ENCODE results near the gene NPHP3. TPM values are rescaled to one million over a fixed set of nuclear protein-coding genes. Genes with fewer than 3 reads are reported as not detected.

Gene NPHP3, protein sequence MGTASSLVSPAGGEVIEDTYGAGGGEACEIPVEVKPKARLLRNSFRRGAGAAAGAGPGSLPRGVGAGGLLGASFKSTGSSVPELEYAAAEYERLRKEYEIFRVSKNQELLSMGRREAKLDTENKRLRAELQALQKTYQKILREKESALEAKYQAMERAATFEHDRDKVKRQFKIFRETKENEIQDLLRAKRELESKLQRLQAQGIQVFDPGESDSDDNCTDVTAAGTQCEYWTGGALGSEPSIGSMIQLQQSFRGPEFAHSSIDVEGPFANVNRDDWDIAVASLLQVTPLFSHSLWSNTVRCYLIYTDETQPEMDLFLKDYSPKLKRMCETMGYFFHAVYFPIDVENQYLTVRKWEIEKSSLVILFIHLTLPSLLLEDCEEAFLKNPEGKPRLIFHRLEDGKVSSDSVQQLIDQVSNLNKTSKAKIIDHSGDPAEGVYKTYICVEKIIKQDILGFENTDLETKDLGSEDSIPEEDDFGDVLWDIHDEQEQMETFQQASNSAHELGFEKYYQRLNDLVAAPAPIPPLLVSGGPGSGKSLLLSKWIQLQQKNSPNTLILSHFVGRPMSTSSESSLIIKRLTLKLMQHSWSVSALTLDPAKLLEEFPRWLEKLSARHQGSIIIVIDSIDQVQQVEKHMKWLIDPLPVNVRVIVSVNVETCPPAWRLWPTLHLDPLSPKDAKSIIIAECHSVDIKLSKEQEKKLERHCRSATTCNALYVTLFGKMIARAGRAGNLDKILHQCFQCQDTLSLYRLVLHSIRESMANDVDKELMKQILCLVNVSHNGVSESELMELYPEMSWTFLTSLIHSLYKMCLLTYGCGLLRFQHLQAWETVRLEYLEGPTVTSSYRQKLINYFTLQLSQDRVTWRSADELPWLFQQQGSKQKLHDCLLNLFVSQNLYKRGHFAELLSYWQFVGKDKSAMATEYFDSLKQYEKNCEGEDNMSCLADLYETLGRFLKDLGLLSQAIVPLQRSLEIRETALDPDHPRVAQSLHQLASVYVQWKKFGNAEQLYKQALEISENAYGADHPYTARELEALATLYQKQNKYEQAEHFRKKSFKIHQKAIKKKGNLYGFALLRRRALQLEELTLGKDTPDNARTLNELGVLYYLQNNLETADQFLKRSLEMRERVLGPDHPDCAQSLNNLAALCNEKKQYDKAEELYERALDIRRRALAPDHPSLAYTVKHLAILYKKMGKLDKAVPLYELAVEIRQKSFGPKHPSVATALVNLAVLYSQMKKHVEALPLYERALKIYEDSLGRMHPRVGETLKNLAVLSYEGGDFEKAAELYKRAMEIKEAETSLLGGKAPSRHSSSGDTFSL (N-terminal part only)
- 10 to 100 TPM; 14.2 to 15.9 TPM for total RNA-seq

DNA sequence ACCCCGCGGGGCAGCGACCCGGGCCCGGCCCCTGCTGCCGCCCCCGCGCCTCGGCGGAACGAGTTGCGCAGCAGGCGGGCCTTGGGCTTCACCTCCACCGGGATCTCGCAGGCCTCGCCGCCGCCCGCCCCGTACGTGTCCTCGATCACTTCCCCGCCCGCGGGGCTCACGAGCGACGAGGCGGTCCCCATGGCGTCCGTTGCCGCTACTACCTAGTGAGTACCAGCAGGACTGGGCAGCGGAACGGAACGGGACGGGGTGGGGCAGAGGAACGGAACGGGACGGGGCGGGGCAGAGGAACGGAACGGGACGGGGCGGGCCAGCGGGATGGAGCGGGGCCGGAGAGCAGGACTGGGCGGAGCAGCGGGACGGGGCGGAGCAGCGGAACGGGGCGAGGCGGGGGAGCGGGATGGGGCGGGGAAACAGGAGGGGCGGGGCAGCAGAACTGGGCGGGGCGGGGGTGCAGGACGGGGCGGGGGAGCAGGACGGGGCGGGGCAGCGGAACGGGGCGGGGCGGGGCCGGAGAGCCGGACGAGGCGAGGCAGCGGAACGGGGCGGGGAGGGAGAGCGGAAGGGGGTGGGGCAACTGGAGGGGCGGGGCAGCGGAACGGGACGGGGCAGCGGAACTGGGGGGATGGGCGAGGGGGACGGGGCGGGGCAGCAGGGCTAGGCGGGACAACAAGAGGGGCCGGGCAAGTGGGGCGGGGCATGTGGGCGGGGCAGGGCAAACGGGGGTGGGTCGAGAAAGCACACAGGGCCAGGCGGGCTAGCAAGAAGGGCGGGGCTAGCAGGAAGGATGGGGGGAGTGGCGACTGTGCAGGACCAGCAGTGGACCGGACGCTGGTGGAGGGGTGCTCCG lies at the start of gene NPHP3:
NPHP3 (minus strand) TSS at position 245 of the 859 bp plus-strand sequence; CDS start at position 191, 54 bp downstream.
- H3K27ac Mint-ChIP-seq: peak within 1 kb of the TSS; percentile 83
- DNase-seq (peak; percentile 97), ATAC-seq (peak; percentile 85)
- TF ChIP-seq, protein P1, sequence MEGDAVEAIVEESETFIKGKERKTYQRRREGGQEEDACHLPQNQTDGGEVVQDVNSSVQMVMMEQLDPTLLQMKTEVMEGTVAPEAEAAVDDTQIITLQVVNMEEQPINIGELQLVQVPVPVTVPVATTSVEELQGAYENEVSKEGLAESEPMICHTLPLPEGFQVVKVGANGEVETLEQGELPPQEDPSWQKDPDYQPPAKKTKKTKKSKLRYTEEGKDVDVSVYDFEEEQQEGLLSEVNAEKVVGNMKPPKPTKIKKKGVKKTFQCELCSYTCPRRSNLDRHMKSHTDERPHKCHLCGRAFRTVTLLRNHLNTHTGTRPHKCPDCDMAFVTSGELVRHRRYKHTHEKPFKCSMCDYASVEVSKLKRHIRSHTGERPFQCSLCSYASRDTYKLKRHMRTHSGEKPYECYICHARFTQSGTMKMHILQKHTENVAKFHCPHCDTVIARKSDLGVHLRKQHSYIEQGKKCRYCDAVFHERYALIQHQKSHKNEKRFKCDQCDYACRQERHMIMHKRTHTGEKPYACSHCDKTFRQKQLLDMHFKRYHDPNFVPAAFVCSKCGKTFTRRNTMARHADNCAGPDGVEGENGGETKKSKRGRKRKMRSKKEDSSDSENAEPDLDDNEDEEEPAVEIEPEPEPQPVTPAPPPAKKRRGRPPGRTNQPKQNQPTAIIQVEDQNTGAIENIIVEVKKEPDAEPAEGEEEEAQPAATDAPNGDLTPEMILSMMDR (IDR thresholded peaks at IDR 0.05): no peak
- no peaks in the 10 kb centered on the region for H3K27me3 Mint-ChIP-seq
- ChIA-PET CTCF (interaction anchor here (0.8 to 1.6 kb wide), 3 partner anchors 46 to 702 kb away, joined by 3 to 8 read pairs (median 4); no protein-coding TSS in a partner anchor), POLR2A (interaction anchor here (1.3 kb wide), 1 partner anchor 852 kb away, joined by 3 read pairs; no protein-coding TSS in a partner anchor)
- H3K36me3 Mint-ChIP-seq (ENCODE audit: low read depth): peaks cover 23% of the 10 kb centered on the region
- no peaks in the 10 kb centered on the region for H3K9me3 Mint-ChIP-seq
- peaks cover 35% of the 10 kb centered on the region for H3K4me1 Mint-ChIP-seq (ENCODE audit: low read depth)
- intact Hi-C loops (cut with micrococcal nuclease): no loop called here
- peak within 1 kb of the TSS; percentile 91 for H3K4me3 Mint-ChIP-seq

DNA sequence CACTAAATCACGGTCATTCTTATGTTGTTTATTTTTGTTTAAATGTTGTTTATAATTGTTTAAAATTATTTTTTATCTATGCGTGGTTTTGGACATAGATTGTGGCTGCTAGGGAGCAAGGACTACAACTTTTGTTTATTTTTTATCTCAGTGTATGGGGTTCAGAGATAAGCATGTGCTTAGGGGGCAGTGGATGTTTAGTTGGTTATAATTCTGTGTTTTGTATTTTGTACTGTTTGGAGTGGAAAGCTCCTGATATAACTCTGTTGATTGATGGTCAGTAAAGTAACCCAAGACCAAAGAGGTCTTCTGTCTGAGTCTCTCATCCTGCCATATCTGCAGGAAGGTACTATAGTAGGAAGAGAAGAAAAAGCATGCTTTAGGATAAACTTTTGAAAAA lies 36.5 kb upstream of the NPHP3 start:
- POLR2A ChIA-PET: no interaction called here

DNA sequence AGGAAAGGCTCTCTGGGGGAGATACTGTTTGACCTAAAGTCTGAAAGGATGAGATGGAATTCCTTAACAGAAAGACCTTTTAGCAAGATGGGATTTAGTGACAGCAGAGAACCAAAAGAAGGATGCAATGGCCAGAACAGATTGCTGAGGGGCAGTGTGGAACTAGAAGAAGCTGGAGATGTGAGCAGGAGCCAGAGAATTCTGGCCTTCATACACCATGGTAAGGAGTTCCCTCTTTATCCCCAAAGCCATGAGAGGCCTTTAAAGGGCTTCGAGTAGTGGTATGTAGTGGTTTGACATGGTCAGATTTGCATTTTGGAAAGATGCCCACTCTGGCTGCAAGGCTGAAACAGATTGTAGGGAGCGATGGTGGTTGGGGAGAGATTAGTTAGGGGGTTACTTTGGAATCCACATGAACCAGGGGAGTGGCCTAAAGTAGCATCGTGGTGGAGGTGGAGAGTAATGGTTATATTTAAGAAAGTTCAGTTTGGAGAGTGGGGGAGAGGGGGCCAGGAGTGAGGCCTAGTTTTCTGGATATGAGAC lies 34.0 kb upstream of the NPHP3 start:
- peaks cover 1% of the 10 kb centered on the region for H3K9me3 Mint-ChIP-seq
- CTCF ChIA-PET: no interaction called here
- TF ChIP-seq, protein P1 (IDR thresholded peaks at IDR 0.05): no peak
- H3K4me1 Mint-ChIP-seq (ENCODE audit: low read depth): no peaks in the 10 kb centered on the region
- no peak overlapping the region for H3K27ac Mint-ChIP-seq
- POLR2A ChIA-PET: no interaction called here
- DNase-seq (no peak), ATAC-seq (no peak)
- peaks cover 5% of the 10 kb centered on the region for H3K27me3 Mint-ChIP-seq
- intact Hi-C loops (cut with micrococcal nuclease): no loop called here
- H3K4me3 Mint-ChIP-seq: no peak overlapping the region
- no peaks in the 10 kb centered on the region for H3K36me3 Mint-ChIP-seq (ENCODE audit: low read depth)

More for the DNA sequence above, 36.5 kb upstream of the NPHP3 start:
- Mint-ChIP-seq H3K27me3 (peaks cover 1% of the 10 kb centered on the region), H3K36me3 (ENCODE audit: low read depth) (no peaks in the 10 kb centered on the region), H3K4me3 (no peak overlapping the region), H3K4me1 (ENCODE audit: low read depth) (no peaks in the 10 kb centered on the region), H3K27ac (no peak overlapping the region), H3K9me3 (peaks cover 1% of the 10 kb centered on the region)
- CTCF ChIA-PET: no interaction called here
- intact Hi-C loops (cut with micrococcal nuclease): no loop called here
- DNase-seq: no peak
- TF ChIP-seq, protein P1 (IDR thresholded peaks at IDR 0.05): no peak
- no peak for ATAC-seq

DNA sequence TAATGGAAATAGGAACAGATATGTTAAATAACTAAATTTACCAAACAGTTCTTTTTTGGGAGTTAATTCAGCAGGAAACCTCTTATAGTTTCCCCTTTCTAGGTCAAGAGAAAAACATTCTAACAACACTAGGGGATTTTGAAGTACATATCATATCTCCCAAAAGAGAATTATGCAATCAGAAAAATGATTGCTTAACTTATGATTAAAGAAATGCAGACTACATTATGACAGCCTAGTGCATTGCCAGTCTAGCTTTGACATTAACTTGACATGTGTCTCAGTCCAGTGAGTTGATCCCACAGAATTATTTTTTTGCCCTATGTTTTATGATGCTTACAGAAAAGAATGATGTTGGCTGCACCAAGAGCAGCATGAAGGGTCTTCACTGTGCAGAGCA lies 31.7 kb upstream of the NPHP3 start:
- Mint-ChIP-seq H3K4me1 (ENCODE audit: low read depth) (no peaks in the 10 kb centered on the region), H3K4me3 (no peak overlapping the region), H3K36me3 (ENCODE audit: low read depth) (no peaks in the 10 kb centered on the region), H3K27ac (no peak overlapping the region), H3K27me3 (peaks cover 5% of the 10 kb centered on the region), H3K9me3 (no peaks in the 10 kb centered on the region)
- intact Hi-C loops (cut with micrococcal nuclease): no loop called here
- ChIA-PET POLR2A (no interaction called here), CTCF (no interaction called here)
- no peak for ATAC-seq
- TF ChIP-seq, protein P1 (IDR thresholded peaks at IDR 0.05): no peak
- no peak for DNase-seq

Data from activated CD8-positive, alpha-beta T cell treated with anti-CD3 and anti-CD28 coated beads for 36 hours (primary cell).